Measurements from ENCODE around the gene PIGT.

The PIGT gene

DNA sequence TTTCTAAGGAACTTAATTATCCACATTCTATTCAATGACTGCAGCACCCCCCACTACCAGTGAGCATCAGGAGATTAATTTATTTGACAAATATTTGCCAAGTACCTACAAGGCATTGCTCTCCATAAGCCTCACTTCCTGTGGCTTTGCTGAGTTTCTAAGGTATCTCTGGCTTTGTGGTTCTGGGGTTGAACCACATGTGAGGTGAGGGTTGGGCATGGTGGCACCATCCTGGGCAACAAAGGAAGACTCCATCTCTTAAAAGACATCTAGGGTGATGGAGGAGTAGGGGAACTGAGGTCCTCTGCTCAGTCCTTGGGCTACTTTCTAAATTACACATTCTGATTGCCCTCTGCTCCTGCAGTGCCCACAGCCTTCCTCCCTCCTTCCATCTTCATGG is 28.1 kb downstream of the PIGT start:
- TF ChIP-seq, protein P1, sequence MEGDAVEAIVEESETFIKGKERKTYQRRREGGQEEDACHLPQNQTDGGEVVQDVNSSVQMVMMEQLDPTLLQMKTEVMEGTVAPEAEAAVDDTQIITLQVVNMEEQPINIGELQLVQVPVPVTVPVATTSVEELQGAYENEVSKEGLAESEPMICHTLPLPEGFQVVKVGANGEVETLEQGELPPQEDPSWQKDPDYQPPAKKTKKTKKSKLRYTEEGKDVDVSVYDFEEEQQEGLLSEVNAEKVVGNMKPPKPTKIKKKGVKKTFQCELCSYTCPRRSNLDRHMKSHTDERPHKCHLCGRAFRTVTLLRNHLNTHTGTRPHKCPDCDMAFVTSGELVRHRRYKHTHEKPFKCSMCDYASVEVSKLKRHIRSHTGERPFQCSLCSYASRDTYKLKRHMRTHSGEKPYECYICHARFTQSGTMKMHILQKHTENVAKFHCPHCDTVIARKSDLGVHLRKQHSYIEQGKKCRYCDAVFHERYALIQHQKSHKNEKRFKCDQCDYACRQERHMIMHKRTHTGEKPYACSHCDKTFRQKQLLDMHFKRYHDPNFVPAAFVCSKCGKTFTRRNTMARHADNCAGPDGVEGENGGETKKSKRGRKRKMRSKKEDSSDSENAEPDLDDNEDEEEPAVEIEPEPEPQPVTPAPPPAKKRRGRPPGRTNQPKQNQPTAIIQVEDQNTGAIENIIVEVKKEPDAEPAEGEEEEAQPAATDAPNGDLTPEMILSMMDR (IDR thresholded peaks at IDR 0.05; ENCODE audit: control insufficient read depth, insufficient read depth, low read depth, low read length, missing control alignments): no peak
- no peak for DNase-seq (ENCODE audit: low read depth)
- H3K4me3 ChIP-seq (ENCODE audit: control insufficient read depth, low read depth, low read length): no peak overlapping the region

DNA sequence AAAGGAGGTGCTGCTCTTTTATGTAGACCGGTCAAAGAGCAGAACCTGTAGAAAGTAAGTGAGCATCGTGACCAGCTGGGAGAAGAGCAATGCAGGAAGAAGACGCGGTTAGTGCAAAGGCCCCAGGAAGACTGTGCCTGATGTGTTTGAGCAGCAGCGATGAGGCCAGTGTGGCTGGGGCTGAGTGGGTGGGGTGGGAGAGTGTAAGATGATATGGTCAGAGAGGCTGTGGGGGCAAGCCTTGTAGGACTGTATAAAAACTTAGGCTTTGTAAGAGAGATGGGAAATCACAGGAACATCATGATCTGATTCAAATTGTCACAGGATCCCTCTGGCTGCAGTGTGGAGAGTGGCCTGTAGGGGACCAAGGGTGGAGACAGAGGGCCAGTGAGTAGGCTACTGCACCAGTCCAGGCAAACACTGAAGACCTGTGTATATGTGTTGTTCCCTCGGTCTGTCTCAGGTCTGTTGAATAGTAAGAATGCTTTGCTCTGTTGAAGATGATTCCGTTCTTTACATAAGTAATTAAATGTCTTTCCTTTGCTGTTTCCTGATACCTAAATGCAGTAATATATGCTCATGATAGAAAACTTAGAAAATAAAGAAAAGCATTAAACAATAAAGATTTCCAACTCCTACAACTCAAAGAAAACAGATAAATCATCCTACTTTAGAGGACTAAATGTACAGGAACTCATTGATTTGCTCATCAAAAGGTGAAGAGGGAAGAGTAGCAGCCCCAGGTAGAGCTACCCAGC is 30.0 kb downstream of the PIGT start:
- TF ChIP-seq, protein P1 (IDR thresholded peaks at IDR 0.05; ENCODE audit: control insufficient read depth, insufficient read depth, low read depth, low read length, missing control alignments): peak; percentile 50
- no peak overlapping the region for H3K4me3 ChIP-seq (ENCODE audit: control insufficient read depth, low read depth, low read length)
- DNase-seq (ENCODE audit: low read depth): no peak

DNA sequence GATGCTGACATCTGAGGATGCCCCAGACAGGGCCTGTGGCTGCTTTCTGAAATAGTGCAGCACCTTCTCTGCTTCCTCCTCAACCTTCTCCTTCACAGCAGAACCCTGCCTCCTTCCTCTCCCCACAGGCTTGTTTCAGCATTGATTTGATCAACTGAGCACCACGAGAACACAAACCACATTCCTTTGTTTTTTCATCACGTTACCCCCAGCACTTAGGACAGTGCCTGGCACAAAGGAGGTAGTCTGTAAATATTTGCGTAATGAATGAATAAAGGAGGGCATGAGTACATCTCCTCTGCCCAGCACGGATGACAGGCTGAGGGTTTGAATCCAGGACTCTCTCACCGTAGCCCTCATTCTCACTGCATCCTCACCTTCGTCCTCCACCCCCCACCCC is 32.3 kb downstream of the PIGT start:
- TF ChIP-seq, protein P1 (IDR thresholded peaks at IDR 0.05; ENCODE audit: control insufficient read depth, insufficient read depth, low read depth, low read length, missing control alignments): no peak
- H3K4me3 ChIP-seq (ENCODE audit: control insufficient read depth, low read depth, low read length): no peak overlapping the region
- no peak for DNase-seq (ENCODE audit: low read depth)

DNA sequence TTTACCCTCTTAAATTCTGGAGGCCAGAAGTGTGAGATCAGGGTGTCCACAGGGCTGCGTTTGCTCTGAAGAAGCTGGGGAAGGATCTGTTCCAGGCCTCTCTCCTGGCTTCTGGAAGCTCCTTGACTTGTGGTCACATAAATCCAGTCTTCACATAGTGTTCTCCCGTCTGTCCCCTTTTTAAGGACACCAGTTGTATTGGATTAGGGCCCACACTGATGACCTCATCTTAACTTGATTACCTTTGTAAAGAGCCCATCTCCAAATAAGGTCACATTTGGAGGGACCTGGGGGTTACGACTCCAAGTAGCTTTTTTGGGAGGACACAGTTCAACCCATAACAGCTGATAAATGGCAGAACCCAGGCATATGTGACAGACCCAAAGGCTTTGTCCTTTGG is 33.6 kb downstream of the PIGT start:
- TF ChIP-seq, protein P1 (IDR thresholded peaks at IDR 0.05; ENCODE audit: control insufficient read depth, insufficient read depth, low read depth, low read length, missing control alignments): no peak
- H3K4me3 ChIP-seq (ENCODE audit: control insufficient read depth, low read depth, low read length): no peak overlapping the region
- DNase-seq (ENCODE audit: low read depth): no peak

DNA sequence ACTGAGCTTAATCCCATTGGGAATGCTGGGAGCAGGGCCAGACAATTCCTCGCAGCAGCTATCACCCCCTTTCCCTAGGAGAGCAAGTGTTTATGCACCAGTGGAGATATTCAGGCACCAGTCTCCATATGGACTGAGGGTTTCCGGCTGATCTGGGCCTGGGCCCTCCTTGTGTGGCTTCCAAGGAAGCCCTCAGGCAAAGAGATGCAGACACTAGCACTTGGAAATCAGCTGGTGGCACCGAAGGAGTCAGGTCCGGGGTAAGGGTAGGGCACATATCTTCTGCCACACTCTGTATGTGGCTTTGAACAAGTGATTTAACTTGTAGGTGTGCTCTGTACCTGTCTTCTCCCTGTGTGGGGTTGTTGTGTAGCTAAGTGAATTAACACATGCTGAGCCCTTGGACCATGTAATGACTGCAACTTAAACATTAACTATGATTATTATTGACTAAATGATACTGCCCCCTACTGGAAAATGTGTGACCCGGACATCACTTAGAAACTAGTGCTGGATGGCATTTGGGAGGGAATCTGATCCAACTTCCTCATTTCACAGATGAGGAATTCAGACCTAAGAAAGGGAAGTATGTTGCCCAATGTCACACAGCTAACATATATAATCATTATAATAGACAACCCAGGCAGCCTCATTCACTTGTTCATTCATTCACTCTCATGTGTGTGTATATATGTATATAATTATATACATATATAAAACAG is 34.3 kb downstream of the PIGT start:
- H3K4me3 ChIP-seq (ENCODE audit: control insufficient read depth, low read depth, low read length): no peak overlapping the region
- TF ChIP-seq, protein P1 (IDR thresholded peaks at IDR 0.05; ENCODE audit: control insufficient read depth, insufficient read depth, low read depth, low read length, missing control alignments): peak; percentile 64
- DNase-seq (ENCODE audit: low read depth): no peak

DNA sequence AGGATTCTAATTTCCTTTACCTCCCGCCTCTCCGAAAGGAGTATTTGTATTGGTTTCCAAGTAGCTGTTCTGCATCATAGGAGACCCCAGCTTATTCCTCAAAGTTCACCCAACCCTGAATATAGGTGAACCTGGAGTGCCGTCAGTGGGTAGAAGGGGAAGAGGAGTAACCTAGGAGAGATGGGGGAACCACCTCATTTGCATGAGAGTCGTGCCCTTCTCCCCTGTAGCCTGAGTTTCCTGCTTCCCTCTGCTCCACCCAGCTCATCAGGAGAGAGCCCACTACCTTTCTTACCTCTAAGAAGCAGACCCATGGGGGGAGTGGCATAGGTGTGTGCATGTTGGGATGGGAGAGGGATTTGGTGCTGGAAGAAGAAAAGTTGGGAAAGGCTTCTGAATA is 36.3 kb downstream of the PIGT start:
- TF ChIP-seq, protein P1 (IDR thresholded peaks at IDR 0.05; ENCODE audit: control insufficient read depth, insufficient read depth, low read depth, low read length, missing control alignments): no peak

More for the DNA sequence above, 36.3 kb downstream of the PIGT start:
- H3K4me3 ChIP-seq (ENCODE audit: control insufficient read depth, low read depth, low read length): no peak overlapping the region
- DNase-seq (ENCODE audit: low read depth): no peak
